H7 (cell line): ENCODE data around the gene GZMA. TPM values are rescaled to one million over a fixed set of nuclear protein-coding genes. Genes with fewer than 3 reads are reported as not detected.
"Not testable (repeated sequence)": the region's sequence is repeated elsewhere in the genome, so short reads cannot be mapped to it uniquely, and the experiment has no call there.

Experiments
- DNase-seq: peaks from one replicate; pipeline ENCODE4 v3.0.0; 2012
- H3K27me3 ChIP-seq: 2 replicates; pipeline ENCODE4 v1.6.0; 2011; ENCODE audit warnings: mild to moderate bottlenecking, low read length; ENCODE audit not compliant: control insufficient read depth, insufficient read depth
- H3K36me3 ChIP-seq: replicated peaks from 2 replicates; pipeline ENCODE4 v1.5.1; 2011; ENCODE audit warnings: low read length; ENCODE audit not compliant: control insufficient read depth, insufficient read depth
- H3K4me3 ChIP-seq: 2 replicates; pipeline ENCODE4 v1.5.1; 2011; ENCODE audit warnings: low read depth, mild to moderate bottlenecking, control low read depth, low read length, moderate library complexity; ENCODE audit not compliant: insufficient read depth
- total RNA-seq: library from RNA; depleted of rRNA; stranded (reverse); fragments of >200 nt; shearing (Covaris generic); gene quantifications from 2 replicates; pipeline ENCODE4 v1.2.3, GENCODE V29; 2014

GZMA gene
- total RNA-seq, 1 experiment from 2014 or later = not detected

DNA sequence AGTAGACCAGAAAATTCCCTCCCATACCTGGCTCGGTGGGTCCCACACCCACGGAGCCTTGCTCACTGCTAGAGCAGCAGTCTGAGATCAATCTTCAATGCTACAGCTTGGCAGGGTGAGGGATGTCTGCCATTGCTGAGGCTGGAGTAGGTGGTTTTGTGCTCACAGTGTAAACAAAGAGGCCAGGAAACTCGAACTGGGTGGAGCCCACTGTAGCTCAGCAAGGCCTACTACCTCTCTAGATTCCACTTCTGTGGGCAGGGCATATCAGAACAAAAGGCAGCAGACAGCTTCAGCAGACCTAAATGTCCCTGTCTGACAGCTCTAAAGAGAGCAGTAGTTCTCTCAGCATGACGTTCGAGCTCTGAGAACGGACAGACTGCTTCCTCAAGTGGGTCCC lies 5.6 kb upstream of the GZMA start:
- Histone ChIP-seq H3K36me3 (no peaks in the 10 kb centered on the region), H3K4me3 (no peak overlapping the region), H3K27me3 (no peaks in the 10 kb centered on the region)
- DNase-seq = no peak

DNA sequence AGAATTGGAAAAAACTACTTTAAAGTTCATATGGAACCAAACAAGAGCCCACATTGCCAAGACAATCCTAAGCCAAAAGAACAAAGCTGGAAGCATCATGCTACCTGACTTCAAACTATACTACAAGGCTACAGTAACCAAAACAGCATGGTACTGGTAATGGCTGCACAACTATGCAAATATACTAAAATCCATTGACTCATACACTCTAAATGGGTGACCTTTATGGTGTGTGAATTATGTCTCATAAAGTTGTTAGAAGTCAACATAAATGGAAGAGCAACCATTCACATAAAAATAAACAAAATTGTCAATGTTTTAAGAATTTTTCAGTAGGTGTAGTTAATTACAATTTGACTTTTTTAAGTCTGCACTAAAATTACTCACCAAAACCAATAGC lies 1.3 kb upstream of the GZMA start:
- not testable (repeated sequence) for DNase-seq, H3K4me3 ChIP-seq, H3K36me3 ChIP-seq, H3K27me3 ChIP-seq

DNA sequence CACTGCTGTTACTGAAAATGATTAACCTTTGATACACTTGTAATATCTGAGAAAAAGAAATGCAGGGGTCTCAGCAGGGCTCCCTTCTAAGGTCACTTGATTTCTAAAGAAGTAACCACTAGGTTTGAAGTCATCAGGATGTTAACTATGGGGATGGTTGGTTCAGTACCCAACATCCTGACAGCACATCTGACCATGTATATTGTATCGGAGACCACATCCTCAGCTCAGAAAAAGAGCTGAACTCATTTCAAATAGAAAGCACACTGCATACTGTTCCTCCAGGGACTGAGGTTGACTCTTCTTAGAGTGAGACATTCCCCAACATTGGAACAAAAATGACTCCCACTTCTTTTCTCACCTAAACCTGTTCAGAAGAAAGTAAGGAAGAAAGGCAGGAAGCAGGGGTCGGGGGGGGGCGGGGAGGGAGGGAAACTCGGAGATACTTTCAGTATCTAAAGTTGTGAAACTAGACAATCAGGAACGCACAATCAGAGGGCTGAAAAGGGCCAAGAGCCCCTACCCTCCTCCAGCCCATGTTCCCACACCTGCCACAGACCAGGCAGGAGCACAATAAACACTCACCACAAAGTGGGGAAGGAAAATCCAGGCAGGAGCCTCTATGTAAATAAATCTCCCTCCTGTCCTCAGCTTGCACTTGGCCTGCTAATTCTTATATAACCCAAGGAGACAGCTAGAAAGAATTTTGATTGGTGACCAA lies 730 bp upstream of the GZMA start:
- no peak for DNase-seq
- Histone ChIP-seq H3K27me3 (no peaks in the 10 kb centered on the region), H3K4me3 (no peak overlapping the region), H3K36me3 (no peaks in the 10 kb centered on the region)

DNA sequence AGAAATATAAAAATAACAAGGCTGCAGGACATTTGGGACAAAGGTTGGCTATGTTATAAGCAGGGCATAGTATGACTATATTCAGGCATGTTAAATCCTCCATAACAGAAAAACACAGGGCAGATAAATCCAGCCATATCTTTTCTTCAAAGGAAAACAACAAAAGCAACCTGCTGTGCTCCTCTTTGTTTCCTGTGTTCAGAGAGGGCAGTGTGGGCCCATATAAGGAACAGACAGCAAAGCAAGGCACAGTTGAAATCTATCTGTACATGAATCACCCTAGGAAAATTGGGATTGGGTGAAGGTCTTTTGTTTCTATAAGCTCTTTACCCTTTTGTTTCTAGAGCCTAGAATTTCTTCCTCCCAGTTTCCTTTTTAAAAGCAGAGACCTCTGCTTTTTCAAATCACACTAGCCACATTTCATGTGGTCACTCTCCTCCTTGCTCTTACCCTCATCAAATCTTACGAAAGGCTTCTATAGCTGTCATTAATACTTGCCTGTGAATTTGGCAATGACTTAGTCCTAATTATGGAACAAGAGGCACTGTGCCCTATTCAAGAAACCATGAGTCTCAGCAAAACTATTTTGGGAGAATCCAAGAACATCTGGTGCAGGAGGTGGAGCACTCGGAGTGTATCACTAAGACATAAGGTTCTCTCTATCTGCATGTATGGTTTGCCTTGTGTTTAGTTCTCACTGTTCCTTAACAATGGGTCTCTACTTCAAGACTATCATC lies 1.8 kb downstream of the GZMA start:
- Histone ChIP-seq H3K4me3 (no peak overlapping the region), H3K27me3 (no peaks in the 10 kb centered on the region), H3K36me3 (no peaks in the 10 kb centered on the region)
- DNase-seq = peak; percentile 5

DNA sequence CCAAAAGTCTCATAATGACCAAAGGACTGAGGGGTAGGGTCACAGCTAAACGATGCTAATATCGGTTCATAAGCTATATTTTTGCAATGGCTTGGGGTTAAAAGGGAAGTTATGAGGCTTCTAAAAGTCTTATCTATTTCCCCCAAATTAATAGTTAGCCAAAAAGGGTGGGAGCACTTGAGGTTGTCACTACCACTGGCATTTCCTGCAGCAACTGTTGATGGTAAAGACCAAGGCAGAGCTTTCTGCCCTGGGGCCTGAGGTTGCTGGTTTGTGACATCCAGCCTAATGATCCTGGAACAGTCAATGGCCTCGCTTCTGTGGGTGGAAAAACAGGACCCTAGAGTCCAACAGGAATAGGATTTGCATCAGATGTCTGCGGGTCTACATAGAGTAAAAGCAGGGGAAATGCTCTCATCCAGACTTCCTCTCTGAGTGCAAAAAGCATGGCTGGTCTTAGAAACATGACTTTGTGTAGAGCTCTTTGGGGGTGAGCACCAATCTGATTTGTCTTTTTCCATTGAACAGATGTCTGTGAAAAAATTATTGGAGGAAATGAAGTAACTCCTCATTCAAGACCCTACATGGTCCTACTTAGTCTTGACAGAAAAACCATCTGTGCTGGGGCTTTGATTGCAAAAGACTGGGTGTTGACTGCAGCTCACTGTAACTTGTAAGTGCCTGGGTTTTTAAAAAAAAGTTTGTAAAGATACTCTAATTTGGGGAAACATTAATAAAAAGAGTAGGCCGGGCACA lies 2.7 kb downstream of the GZMA start:
- no peak for DNase-seq
- Histone ChIP-seq H3K36me3 (no peaks in the 10 kb centered on the region), H3K4me3 (no peak overlapping the region), H3K27me3 (no peaks in the 10 kb centered on the region)

DNA sequence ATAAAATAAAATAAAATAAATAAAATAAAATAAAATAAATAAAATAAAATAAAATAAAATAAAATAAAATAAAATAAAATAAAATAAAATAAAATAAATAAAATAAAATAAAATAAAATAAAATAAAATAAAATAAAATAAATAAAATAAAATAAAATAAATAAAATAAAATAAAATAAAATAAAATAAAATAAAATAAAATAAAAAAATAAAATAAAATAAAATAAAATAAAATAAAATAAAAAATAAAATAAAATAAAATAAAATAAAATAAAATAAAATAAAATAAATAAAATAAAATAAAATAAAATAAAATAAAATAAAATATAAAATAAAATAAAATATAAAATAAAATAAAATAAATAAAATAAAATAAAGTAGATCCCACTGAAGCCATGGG lies 3.5 kb downstream of the GZMA start:
- not testable (repeated sequence) for DNase-seq, H3K36me3 ChIP-seq, H3K4me3 ChIP-seq, H3K27me3 ChIP-seq

DNA sequence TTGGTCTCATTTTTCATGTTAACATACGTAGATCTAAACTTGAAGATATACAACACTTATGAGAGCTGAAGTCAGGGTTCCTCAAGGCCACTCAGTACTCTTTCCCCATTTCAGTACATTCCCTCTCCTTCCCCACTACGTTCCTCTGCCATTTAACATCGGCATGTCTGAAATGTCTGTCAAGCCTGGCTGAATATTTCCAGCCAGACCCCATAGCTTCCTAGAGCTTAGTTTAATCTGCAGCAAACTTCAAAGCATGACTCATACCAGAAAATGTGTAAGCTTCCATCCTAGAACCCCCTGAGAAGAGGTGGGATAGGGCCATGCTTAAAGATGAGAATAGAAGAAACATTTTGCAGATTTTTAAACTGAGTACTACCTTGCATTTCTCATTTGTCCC lies 6.2 kb downstream of the GZMA start:
- H3K27me3 ChIP-seq = no peaks in the 10 kb centered on the region
- no peaks in the 10 kb centered on the region for H3K36me3 ChIP-seq
- DNase-seq = no peak
- no peak overlapping the region for H3K4me3 ChIP-seq

DNA sequence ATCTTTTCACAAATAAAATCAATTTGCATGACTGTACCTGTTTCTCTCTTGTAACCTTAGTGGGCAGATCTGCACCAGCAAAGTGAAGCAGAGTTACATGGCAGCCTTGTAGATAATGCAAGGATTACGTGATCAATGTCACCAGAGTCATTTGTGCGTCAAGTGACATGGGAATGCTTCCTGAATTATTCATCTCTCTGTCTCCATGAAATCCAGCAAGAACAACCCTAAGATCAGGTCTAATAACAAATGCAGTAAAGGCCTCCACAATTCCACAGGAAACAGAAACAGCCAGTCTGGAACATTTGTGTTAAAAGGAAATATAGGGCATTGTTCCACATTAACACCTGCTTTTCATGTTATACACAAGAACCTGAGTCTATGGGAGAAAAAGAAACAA lies 7.8 kb downstream of the GZMA start:
- Histone ChIP-seq H3K36me3 (no peaks in the 10 kb centered on the region), H3K27me3 (no peaks in the 10 kb centered on the region), H3K4me3 (no peak overlapping the region)
- DNase-seq = no peak

DNA sequence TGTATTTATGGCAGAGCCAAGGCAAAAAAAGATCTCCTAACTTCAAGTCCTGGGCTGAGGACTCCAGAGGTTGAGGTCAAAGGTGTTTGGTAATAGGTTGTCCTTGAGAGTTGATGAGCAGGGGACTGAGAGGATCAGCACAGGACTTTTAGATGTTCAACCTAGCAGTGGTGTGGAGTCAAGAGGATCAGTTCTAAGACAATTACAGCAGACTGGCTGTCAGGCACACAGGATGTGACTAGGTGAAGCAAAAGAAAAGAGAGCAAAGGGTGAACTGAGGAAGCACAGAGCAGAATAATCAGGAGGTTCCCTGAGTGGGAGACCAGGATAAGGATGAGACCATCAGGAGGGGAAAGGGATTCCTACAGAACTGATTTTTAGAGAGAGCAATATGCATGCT lies 10.9 kb downstream of the GZMA start:
- DNase-seq = no peak
- Histone ChIP-seq H3K36me3 (no peaks in the 10 kb centered on the region), H3K27me3 (no peaks in the 10 kb centered on the region), H3K4me3 (no peak overlapping the region)

DNA sequence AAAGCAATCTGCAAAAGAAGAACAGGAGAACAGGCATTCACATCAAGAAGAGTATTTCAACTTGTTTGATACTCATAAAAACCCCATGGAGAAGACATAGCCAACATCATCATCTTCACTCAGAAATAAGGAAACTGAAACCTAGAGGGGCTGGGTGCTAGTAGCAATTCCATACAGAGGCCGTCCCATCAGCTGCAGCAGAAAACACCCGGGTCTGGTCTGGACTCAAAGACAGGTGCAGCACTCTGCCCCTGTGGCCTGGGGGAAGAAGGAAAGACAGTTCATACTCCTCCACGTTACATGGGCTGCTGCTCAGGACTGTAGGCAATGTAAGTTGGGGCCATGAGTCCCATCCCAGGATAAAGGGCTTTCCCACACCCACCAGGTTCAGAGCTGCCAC lies 11.6 kb downstream of the GZMA start:
- no peaks in the 10 kb centered on the region for H3K36me3 ChIP-seq
- H3K27me3 ChIP-seq = no peaks in the 10 kb centered on the region
- no peak overlapping the region for H3K4me3 ChIP-seq
- DNase-seq = no peak

DNA sequence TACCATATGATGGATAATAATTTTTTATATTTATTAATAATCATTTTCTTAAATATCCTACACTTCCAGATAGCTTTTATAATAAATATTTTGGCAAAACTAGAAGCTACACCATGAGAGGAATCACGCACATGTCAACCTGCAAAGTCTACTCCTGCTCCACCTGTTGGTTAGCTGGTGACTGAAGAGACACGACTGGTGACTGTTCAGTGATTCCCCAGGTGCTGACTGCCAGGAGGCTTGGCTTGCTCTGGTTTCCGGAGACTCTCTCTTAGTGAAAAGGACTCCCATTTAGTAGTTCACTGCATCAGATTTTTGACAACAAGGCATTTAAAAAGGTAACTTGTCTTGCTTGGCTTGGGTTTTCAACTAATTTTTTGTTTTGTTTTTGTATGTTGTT lies 20.9 kb downstream of the GZMA start:
- Histone ChIP-seq H3K36me3 (no peaks in the 10 kb centered on the region), H3K4me3 (no peak overlapping the region), H3K27me3 (no peaks in the 10 kb centered on the region)
- DNase-seq = no peak

DNA sequence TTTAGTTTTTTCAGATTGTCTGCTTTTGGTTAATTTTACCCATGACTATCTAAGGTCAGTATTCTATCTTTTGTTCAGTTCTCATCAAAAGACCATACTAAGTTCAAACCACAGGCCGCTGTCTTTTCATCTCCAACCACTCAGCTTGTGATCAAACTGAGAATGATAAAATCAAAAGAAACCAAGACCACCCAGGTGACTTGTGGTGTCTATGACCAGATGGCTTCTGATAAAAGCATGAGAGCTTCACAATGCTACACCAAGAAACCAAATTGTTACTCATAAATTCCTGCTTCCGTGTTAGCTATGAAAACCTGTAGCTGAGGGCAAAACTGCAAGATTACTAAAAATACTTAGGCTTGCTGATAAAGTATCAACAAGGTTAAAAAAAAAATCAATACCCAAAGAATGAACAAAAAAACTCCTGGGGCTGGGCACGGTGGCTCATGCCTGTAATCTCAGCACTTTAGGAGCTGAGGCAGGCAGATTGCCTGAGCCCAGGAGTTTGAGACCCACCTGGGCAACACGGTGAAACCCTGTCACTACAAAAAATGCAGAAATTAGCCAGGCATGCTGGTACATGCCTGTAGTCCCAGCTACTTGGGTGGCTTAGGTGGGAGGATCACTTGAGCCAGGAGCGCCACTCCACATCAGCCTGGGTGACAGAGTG lies 31.7 kb downstream of the GZMA start:
- no peaks in the 10 kb centered on the region for H3K27me3 ChIP-seq
- no peaks in the 10 kb centered on the region for H3K36me3 ChIP-seq
- no peak overlapping the region for H3K4me3 ChIP-seq
- DNase-seq = no peak

DNA sequence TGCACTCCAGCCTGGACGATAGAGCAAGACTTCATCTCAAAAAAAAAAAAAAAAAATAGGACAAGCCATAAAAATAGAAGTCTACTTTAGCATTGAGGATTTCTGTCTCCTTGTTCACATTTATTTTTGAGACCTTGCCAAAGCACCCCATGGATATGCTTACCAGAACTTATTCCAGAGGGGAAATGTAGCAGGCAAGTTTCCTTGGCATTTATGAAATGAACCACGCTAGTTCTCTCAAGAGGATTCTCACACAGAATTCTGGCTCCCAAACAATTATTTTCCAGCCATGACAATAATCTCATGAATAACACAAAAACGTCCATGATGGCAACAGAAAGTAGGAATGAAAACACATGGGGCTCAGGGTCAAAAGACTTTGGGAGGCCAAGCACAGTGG lies 34.1 kb downstream of the GZMA start:
- no peak overlapping the region for H3K4me3 ChIP-seq
- no peaks in the 10 kb centered on the region for H3K27me3 ChIP-seq
- no peaks in the 10 kb centered on the region for H3K36me3 ChIP-seq
- no peak for DNase-seq

DNA sequence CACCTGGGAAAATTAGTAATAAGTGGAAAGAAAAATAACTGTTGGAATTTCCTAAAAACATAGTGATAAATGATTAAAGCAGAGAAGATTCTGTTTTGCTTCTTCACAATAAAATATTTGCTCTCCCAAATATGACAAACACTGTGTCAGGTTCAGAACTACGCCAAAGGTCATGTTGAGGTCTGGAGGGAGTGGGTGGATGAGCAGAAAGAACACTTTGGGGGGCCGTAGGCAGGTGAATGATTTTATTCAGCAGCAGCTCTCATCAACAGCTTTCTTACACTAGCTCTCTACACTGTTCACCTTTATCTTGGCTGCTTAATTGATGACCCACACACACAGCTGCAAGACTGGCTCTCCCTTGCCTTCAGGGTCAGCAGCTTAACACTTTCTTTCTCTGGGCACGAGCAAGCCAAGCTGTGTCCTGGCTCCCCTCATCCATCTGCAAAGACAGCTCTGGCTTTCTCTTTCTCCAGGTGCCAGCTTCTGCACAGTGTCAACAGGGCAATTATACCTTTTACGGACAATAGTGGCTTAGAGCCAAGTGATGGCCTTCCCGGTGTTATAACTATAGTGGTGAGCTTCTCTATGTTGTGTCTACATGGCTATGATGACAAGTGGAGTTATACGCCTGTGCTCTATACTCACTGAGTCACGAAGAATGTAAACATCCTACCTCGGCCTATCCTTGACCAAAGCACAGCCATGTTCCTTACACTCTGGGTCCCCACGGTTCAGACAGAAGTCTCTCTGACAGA lies 38.6 kb downstream of the GZMA start:
- no peaks in the 10 kb centered on the region for H3K27me3 ChIP-seq
- DNase-seq = no peak
- no peak overlapping the region for H3K4me3 ChIP-seq
- no peaks in the 10 kb centered on the region for H3K36me3 ChIP-seq
